Rectal smooth muscle tissue (tissue), 1 donor: Measurements from ENCODE around the gene PSMC3IP.
"Not testable (repeated sequence)": the region's sequence is repeated elsewhere in the genome, so short reads cannot be mapped to it uniquely, and the experiment has no call there.

Experiments used
- H3K27ac ChIP-seq: one replicate; pipeline ENCODE4 v1.7.0; 2013; ENCODE audit warnings: low read depth, low read length, inconsistent platforms
- H3K27me3 ChIP-seq: one replicate; pipeline ENCODE4 v1.7.0; 2013; ENCODE audit warnings: low read length; ENCODE audit not compliant: control insufficient read depth, insufficient read depth
- H3K36me3 ChIP-seq: one replicate; pipeline ENCODE4 v1.7.0; 2013; ENCODE audit warnings: low read length; ENCODE audit not compliant: control insufficient read depth, insufficient read depth
- H3K4me1 ChIP-seq: one replicate; pipeline ENCODE4 v1.7.0; 2013; ENCODE audit warnings: low read length; ENCODE audit not compliant: control insufficient read depth, insufficient read depth
- H3K4me3 ChIP-seq: one replicate; pipeline ENCODE4 v1.7.0; 2013; ENCODE audit warnings: low read length
- H3K9ac ChIP-seq: one replicate; pipeline ENCODE4 v1.7.0; 2013; ENCODE audit warnings: low read length

The PSMC3IP gene

DNA sequence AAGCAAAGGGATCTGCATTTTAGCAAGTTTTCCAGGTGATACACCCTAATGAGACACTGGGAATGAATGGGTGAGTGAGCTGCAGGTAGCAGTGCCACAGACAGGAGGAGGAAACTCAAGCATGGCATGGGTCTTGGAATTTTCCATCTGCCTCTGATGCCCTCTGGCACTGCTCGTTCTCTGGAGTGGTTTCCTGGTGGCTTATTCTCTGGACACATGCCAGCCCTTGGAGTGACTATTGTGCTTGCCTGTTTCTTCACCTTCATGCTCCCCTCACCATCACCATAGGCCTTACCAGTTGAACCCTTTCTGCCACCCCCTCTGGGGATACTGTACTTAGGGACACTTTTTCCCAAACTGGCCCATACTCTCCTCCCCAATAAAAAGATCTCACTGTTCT is 14.0 kb downstream of the PSMC3IP start:
- Histone ChIP-seq H3K27me3 (no peaks in the 10 kb centered on the region), H3K27ac (no peak overlapping the region), H3K36me3 (peaks cover 17% of the 10 kb centered on the region), H3K9ac (no peak overlapping the region), H3K4me1 (peaks cover 24% of the 10 kb centered on the region), H3K4me3 (peak overlapping the region; percentile 97)

DNA sequence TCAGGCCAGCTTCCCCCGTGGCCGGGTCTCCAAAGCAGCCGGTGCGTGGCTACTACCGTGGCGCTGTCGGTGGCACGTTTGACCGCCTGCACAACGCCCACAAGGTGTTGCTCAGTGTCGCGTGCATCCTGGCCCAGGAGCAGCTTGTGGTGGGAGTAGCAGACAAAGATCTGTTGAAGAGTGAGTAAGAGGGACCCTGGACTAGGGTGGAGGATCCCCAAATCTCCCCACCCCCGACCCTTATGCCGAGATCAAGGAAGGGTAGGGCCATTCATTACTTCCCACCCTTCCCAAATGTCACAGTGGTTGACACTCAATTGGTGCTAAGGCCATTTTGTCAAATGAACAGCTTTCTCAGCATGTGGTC is 14.4 kb downstream of the PSMC3IP start:
- peak overlapping the region; percentile 97 for H3K4me3 ChIP-seq
- H3K9ac ChIP-seq: peak overlapping the region; percentile 12
- peaks cover 24% of the 10 kb centered on the region for H3K4me1 ChIP-seq
- H3K36me3 ChIP-seq: peaks cover 14% of the 10 kb centered on the region
- H3K27me3 ChIP-seq: no peaks in the 10 kb centered on the region
- no peak overlapping the region for H3K27ac ChIP-seq

GRCh38 chr17:42562388-42563142 is 15.0 kb downstream of the PSMC3IP start:
- Histone ChIP-seq H3K4me3 (peak overlapping the region; percentile 97), H3K27ac (peak overlapping the region; percentile 61), H3K27me3 (no peaks in the 10 kb centered on the region), H3K4me1 (peaks cover 23% of the 10 kb centered on the region), H3K36me3 (peaks cover 14% of the 10 kb centered on the region), H3K9ac (peak overlapping the region; percentile 12)

- H3K36me3 ChIP-seq: peaks cover 14% of the 10 kb centered on the region
- H3K27ac ChIP-seq: peak within 1 kb of the TSS; percentile 61
- peak within 1 kb of the TSS; percentile 97 for H3K4me3 ChIP-seq
- H3K9ac ChIP-seq: peak within 1 kb of the TSS; percentile 12
- peaks cover 21% of the 10 kb centered on the region for H3K4me1 ChIP-seq
- H3K27me3 ChIP-seq: no peaks in the 10 kb centered on the region
These were observed 15.6 kb downstream of the PSMC3IP start, which contains the start of gene COASY for GRCh38 chr17:42561897-42562387. COASY (plus strand) TSS chr17:42562148; CDS start chr17:42562623, 475 bp downstream.

DNA sequence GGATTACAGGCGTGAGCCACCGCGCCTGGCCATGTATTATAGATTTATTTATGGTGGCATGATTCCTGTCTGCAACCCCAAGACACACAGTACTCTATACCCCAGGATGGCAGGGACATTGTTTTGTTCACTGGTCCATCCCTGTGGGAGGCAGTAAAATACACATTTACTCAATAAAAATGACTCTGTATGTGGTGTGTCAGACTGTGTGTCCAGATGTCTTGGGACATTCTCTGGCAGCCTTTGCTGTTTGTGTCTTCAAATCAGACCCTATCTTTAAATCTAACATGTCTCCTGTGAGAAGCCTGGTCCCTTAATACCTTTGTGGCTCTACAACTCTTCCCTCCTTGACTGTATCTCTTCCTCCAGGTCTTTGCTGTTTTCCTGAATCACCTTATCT is 17.3 kb downstream of the PSMC3IP start:
- peaks cover 7% of the 10 kb centered on the region for H3K36me3 ChIP-seq
- no peaks in the 10 kb centered on the region for H3K27me3 ChIP-seq
- no peak overlapping the region for H3K27ac ChIP-seq
- H3K4me1 ChIP-seq: peaks cover 19% of the 10 kb centered on the region
- no peak overlapping the region for H3K9ac ChIP-seq
- H3K4me3 ChIP-seq: no peak overlapping the region

GRCh38 chr17:42559075-42559474 is 18.5 kb downstream of the PSMC3IP start:
- Histone ChIP-seq H3K4me3 (no peak overlapping the region), H3K9ac (no peak overlapping the region), H3K36me3 (peaks cover 5% of the 10 kb centered on the region), H3K27me3 (no peaks in the 10 kb centered on the region), H3K27ac (no peak overlapping the region), H3K4me1 (peaks cover 21% of the 10 kb centered on the region)

DNA sequence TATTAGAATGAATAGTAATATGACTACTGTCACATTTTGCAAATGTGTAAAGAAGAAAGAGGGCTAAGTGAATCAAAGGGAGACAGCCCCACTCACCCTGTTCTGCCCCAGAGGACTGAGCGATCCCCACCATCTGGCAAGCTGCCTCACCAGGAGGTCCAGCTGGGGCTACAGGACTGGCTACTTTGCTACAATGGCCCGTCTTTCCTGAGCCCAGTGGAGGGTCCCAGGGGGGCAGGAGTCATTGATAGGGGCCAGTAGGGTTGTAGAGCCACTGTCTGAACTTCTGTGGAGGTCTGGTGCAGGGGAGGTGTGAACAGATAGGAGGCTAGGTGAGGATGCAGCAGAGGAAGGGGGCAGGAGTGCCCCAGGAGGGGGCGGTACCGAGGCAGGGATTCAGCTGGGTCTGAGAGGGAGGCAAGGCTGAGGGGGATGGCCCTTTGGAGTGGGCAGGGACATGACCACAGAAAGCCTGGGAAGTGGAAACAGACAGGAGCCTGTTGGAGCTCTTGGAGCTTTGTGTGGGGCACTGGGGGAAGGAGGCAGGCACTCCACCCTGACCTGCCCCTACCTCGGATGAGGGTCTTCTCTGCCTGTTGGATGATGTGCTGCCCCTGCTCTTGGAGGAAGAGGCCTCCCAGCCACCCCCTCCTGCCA is 21.4 kb downstream of the PSMC3IP start:
- not testable (repeated sequence) for H3K4me3 ChIP-seq, H3K27ac ChIP-seq, H3K36me3 ChIP-seq, H3K9ac ChIP-seq, H3K27me3 ChIP-seq
- peaks cover 13% of the 10 kb centered on the region for H3K4me1 ChIP-seq

GRCh38 chr17:42555122-42555622 is 22.4 kb downstream of the PSMC3IP start:
- Histone ChIP-seq H3K27me3 (no peaks in the 10 kb centered on the region), H3K27ac (peak overlapping the region; percentile 83), H3K36me3 (no peaks in the 10 kb centered on the region), H3K9ac (peak overlapping the region; percentile 47), H3K4me1 (peaks cover 13% of the 10 kb centered on the region), H3K4me3 (peak overlapping the region; percentile 96)

- H3K4me3 ChIP-seq: peak overlapping the region; percentile 96
- peak overlapping the region; percentile 47 for H3K9ac ChIP-seq
- H3K4me1 ChIP-seq: peaks cover 13% of the 10 kb centered on the region
- no peaks in the 10 kb centered on the region for H3K36me3 ChIP-seq
- H3K27me3 ChIP-seq: no peaks in the 10 kb centered on the region
- peak overlapping the region; percentile 83 for H3K27ac ChIP-seq
These were observed 23.0 kb downstream of the PSMC3IP start for GRCh38 chr17:42554250-42555121.

- Histone ChIP-seq H3K27ac (peak overlapping the region; percentile 83), H3K9ac (peak overlapping the region; percentile 47), H3K27me3 (no peaks in the 10 kb centered on the region), H3K36me3 (no peaks in the 10 kb centered on the region), H3K4me3 (peak overlapping the region; percentile 96), H3K4me1 (peaks cover 13% of the 10 kb centered on the region)
These were observed 23.7 kb downstream of the PSMC3IP start for GRCh38 chr17:42553866-42554249.

GRCh38 chr17:42553161-42553818 is 24.2 kb downstream of the PSMC3IP start:
- peak overlapping the region; percentile 96 for H3K4me3 ChIP-seq
- H3K4me1 ChIP-seq: peaks cover 13% of the 10 kb centered on the region
- H3K27me3 ChIP-seq: no peaks in the 10 kb centered on the region
- no peak overlapping the region for H3K9ac ChIP-seq
- H3K36me3 ChIP-seq: no peaks in the 10 kb centered on the region
- H3K27ac ChIP-seq: no peak overlapping the region
